Stimulated activated CD4-positive, alpha-beta T cell treated with anti-CD3 and anti-CD28 coated beads, Interleukin-15, amount 100 ng/mL, for 48 hours (primary cell): ENCODE results near the gene FBL.
"Not testable (repeated sequence)": the region's sequence is repeated elsewhere in the genome, so short reads cannot be mapped to it uniquely, and the experiment has no call there.

Source experiments
- DNase-seq, 2 donors: peaks; one replicate each; pipeline ENCODE4 v3.0.0-alpha.2; 2020; ENCODE audit warnings: low read depth in 2 of 2

FBL gene

DNA sequence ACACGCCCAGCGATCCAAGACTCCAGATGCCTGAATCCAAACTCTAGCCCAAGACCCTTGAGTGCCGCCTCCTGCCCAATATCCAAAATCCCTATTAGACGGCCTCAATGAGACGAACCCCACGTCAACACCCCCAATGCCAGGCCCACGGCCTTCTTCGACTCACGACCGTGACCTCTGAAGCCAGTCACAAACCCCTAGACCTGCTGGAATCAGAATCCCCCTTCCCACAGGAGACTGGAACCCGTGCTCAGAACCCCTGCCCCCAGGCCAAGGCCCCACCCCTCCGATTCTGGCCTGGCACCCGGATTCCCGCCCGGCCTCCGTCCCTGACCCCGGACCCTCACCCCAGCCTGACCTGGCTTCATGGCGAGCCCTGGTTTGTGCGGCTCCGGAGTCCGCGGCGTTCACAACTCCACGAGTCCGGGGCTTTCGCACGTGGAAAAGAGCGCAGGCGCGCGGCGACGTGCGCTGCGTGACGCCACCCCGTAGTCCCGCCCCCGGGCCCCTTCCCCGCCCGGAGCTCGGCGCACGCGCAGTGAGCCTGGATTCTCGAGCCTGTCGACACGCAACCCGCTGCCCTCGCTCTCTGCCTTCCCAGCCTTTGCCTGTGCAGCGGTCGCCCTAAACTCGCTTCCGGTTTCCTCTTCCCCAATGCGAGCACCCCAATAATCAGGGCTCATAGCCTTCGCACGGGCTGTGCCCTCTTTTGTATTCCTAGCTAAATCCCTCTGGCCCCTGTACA lies at the start of gene FBL:
Gene FBL, minus strand, starts transcription at position 447 of the 745 bp plus-strand sequence. Its CDS starts 79 bp downstream, at position 368.
- DNase-seq: peak; percentile 94 to 98

- not testable (repeated sequence) for DNase-seq
Observed at GRCh38 chr19:39895096-39895495, 48.9 kb upstream of the FBL start.

DNA sequence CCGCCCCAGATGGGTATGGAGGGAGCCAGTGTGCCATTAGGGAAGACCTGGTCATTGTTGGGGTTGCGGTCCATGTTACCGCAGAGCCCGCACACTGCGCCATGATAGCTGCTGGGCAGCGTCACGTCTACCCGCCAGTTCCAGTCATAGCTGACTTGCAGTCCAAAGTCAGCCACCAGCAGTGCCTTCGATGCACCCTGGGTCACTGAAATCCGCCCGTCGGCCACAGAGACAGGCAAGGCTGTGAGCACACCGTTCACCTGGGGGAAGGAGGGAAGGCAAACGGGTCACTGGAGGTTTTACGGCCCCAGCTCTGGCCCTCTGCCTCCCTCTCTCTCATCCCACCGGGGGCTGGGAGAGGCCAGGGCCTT lies 48.0 kb upstream of the FBL start:
- not testable (repeated sequence) for DNase-seq

DNA sequence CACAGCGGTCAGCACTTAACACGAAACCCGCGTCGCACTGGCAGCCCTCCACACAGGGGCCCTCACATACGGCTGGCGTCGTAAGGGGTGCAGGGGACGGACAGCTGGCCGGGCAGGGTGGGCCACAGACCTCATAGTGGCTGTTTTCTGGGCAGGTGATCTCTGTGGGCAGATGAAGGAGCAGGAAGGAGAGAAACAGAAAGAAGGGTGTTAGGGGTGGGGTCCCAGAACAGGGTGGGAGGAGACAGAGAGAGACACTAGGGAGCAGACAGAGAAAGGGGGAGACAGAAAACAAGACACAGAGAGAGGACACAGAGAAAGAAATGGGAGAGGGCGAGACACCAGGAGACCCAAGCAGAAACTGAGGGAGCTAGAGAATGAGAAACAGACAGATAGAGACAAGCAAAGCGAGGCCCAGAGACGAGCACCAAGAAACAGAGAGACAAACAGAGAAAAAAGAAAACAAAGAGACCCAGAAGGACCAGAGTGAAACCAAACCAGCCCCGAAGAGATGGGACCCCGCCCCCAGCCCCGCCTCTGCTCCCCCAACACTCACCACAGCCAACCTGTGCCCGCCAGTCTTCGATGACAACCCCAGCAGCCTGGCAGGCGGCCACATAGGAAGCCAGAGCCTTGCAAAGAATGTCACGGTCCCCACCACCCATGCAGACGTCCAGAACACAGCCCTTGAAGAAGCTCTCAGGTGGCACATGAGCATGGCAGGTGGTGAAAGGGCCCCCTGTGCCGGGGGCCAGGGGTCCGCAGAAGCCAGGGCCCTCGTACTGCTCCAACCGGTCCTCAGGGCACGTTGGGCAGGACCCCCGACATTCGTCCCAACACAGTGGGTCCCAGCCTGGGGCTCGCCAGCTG lies 47.4 kb upstream of the FBL start:
- peak in 1 of 2 donors; percentile 11 for DNase-seq

DNA sequence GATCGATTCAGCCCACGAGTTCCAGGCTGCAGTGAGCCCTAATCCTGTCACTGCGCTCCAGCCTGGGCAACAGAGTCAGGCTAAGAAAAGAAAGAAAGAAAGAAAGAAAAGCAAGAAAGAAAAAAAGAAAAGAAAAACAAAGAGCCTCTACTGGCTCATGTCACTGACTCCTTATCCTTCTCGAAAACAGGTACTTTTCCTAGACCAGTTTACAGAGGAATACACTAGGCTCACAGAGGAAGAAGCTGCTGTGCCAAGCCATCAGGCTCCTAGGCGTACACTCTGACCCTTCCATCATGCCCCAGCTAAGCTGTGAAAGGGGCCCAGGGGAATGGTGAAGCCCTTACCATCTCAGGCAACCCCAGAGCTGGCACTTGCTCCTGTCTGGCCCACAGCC lies 46.3 kb upstream of the FBL start:
- DNase-seq: not testable (repeated sequence)

GRCh38 chr19:39891660-39892505 lies 45.7 kb upstream of the FBL start:
- DNase-seq: not testable (repeated sequence)

GRCh38 chr19:39890755-39891551 lies 44.8 kb upstream of the FBL start:
- no peak for DNase-seq

DNA sequence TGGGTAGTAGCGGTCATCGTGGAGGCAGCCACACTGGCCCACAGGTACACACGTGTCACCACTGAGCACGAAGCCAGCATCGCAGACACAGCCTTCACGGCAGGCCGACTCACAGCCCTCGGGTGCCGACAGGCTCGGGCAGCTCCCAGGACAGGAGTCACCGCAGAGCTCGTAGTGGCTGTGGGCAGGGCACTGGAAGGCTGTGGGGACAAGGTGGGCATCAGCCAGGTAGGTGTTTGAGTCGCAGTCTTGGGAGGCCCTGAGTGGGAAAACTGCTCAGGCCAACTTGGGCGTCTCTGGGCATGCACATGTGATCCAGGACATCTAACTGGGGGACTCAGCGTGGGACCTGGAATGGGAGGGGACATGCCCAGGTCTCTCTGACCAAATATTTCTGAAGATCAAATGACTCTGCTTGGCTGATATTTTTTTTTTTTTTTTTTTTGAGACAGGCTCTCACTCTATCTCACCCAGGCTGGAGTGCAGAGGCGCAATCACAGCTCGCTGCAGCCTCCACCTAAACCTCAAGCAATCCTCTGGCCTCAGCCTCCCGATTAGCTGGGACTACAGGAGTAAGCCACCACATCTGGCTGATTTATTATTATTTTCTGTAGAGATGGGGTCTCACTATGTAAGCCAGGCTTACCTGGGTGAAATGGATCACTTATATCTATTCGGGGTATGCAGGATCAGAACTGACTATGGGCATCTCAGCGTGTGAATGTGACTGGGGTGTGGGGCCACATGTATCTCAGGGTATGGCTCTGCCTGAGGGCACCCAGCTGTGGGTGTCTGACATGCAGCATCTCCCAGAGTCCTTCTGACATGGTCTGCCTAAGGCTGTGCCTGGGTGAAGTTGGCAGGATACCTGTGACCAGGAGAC lies 43.9 kb upstream of the FBL start:
- DNase-seq: not testable (repeated sequence)

- not testable (repeated sequence) for DNase-seq
Observed at GRCh38 chr19:39887456-39887951, 41.3 kb upstream of the FBL start.

DNA sequence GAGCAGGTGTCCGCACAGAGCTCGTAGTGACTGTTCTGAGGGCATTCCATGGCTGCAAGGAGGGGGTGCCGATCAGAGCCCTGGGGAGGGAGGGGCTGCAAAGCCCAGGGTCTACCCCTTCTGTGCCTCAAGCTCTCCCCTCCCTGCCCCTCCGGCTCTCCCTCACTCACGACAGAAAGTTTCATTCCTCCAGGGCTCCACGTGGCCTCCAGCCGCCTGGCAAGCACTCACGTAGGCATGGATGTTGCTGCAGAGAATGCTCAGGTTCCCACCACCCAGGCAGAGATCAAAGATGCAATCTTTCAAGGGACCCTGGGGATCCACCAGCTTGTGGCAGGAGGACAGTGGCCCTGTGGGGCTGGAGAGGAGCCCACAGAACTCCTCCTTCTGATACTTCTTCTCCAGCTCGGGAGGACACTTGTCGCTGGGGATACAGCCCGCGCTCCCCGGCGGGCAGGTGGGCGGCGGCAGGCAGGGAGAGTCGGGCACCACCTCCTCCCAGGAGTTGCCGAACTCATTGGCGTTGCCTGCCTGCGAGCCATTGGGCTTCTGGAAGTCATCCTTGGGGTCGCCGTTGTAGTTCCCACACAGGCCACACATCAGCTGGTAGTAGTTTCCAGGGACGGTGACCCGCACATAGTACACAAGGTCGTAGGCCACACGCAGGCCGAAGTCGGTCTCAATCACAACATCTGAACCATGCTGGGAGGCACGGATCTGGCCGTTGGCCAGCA lies 39.8 kb upstream of the FBL start:
- not testable (repeated sequence) for DNase-seq

DNA sequence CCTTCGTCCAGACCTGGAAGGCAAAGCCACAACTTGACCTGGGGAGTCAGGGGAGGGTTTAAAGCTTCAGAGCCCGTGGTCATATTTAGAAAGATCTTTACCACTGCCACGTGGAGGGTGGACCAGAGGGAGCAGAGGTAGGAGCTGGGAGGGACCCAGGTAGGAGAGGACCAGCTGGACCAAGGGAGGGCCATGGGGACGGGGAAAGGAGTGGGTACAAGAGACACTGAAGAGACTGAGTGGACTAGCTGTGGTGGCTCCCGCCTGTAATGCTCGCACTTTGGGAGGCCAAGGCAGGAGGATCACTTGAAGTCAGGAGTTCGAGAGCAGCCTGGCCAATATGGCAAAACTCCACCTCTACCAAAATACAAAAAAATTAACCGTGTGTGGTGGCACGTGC lies 38.5 kb upstream of the FBL start:
- not testable (repeated sequence) for DNase-seq

DNA sequence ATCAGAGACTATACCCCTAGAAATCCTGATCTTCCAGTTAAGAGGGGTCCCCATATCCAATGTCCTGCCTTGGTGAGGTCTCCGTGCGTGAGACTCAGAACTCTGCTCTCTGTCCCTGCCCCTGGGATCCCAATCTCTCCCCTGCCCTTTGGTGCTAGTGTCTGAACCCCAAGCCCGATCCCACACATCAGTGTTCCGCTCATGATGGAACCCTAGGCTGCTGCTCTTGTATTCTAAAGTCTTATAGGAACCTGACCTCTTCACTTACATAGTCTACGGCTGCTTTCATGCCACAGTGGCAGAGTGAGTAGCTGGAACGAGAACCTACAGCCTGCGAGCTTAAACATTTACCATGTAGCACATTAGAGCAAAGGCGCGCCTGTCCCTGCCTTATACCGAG lies 36.5 kb upstream of the FBL start:
- not testable (repeated sequence) for DNase-seq

- DNase-seq: peak in 1 of 2 donors; percentile 25
Observed at GRCh38 chr19:39881495-39882110, 35.4 kb upstream of the FBL start.

- not testable (repeated sequence) for DNase-seq
Observed at GRCh38 chr19:39880241-39880640, 34.1 kb upstream of the FBL start.

- DNase-seq: not testable (repeated sequence)
Observed at GRCh38 chr19:39879796-39880195, 33.6 kb upstream of the FBL start.

GRCh38 chr19:39878866-39879265 lies 32.7 kb upstream of the FBL start:
- not testable (repeated sequence) for DNase-seq

DNA sequence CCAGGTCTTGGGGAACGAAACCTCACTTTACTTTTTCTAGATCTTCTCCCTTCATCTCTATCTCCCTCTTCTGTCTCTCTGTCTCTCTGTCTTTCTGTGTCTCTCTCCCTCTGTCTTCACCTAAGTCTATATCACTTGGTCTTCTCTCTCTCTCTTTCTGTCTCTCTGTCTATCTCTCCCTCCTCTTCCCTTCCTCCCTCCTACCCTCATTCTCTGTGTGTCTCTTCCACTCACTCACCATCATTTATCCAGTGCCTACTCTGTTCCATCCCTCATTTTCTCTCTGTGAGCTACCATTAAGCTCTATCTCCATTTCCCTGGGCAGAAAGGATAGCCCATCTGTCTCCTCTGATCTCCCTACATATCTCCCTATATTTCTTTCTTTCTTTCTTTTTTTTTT lies 32.2 kb upstream of the FBL start:
- DNase-seq: no peak

- DNase-seq: not testable (repeated sequence)
Observed at GRCh38 chr19:39877982-39878381, 31.8 kb upstream of the FBL start.

- DNase-seq: not testable (repeated sequence)
Observed at GRCh38 chr19:39877488-39877887, 31.3 kb upstream of the FBL start.
